Vagina (tissue), 2 donors: ENCODE measurements around the gene ALDH18A1.

Experiments
- CTCF ChIP-seq, 3 experiments: fragments of 450-650 bp in 2 of 3; fragments of 200-600 bp in 1 of 3; sonication (generic) in 1 of 3; IDR thresholded peaks; one replicate each; pipeline ENCODE4 v1.5.1; 2017 to 2019; ENCODE audit warnings: antibody characterized with exemption in 3 of 3, mild to moderate bottlenecking in 2 of 3, moderate library complexity in 2 of 3
- POLR2A ChIP-seq, 2 donors: fragments of 450-650 bp; IDR thresholded peaks; one replicate each; pipeline ENCODE4 v1.6.1; 2017; ENCODE audit warnings: antibody characterized with exemption in 2 of 2, mild to moderate bottlenecking in 2 of 2, moderate library complexity in 2 of 2

GRCh38 chr10:95626500-95626899, 30.0 kb downstream of the ALDH18A1 start:
- TF ChIP-seq CTCF (IDR thresholded peaks at IDR 0.05) = no peak
- TF ChIP-seq POLR2A (IDR thresholded peaks at IDR 0.05) = no peak
